Tibial artery (tissue), 4 donors: ENCODE measurements around the gene KLHL8.
A peak's percentile ranks its signal among the peaks of the same experiment; 100 is the strongest.
"Not testable (repeated sequence)": the region's sequence is repeated elsewhere in the genome, so short reads cannot be mapped to it uniquely, and the experiment has no call there.

Experiments used
- DNase-seq, 2 donors: peaks; one replicate each; pipeline ENCODE4 v3.0.0-alpha.2; 2019
- H3K27ac ChIP-seq, 2 donors: fragments of 200-600 bp; sonication (generic) in 1 of 2; 1 replicate in 1 of 2; 2 replicates in 1 of 2; pipeline ENCODE4 v1.5.1; 2018 to 2019; ENCODE audit warnings: mild to moderate bottlenecking in 1 of 2
- H3K27me3 ChIP-seq, 2 donors: fragments of 200-600 bp; sonication (generic) in 1 of 2; one replicate each; pipeline versions ENCODE4 v1.5.1 to v1.6.0; 2016 to 2019
- H3K36me3 ChIP-seq, 3 donors: fragments of 200-600 bp; sonication (generic) in 2 of 3; one replicate each; pipeline ENCODE4 v1.5.1; 2016 to 2019; ENCODE audit warnings: mild to moderate bottlenecking in 2 of 3
- H3K4me1 ChIP-seq, 4 donors: fragments of 200-600 bp; sonication (generic) in 2 of 4; 1 replicate in 3 of 4; 2 replicates in 1 of 4; pipeline ENCODE4 v1.5.1; 2016 to 2019
- H3K4me3 ChIP-seq, 2 donors: fragments of 200-600 bp; sonication (generic) in 1 of 2; 1 replicate in 1 of 2; 2 replicates in 1 of 2; pipeline ENCODE4 v1.5.1; 2018 to 2019; ENCODE audit warnings: mild to moderate bottlenecking in 2 of 2
- H3K9me3 ChIP-seq, 3 donors: fragments of 200-600 bp; sonication (generic) in 1 of 3; one replicate each; pipeline ENCODE4 v1.5.1; 2016 to 2019
- CTCF ChIP-seq, 2 experiments: fragments of 200-600 bp in 1 of 2; fragments of 450-650 bp in 1 of 2; IDR thresholded peaks; one replicate each; pipeline ENCODE4 v1.5.1; 2017 to 2019; ENCODE audit warnings: antibody characterized with exemption in 2 of 2, mild to moderate bottlenecking in 1 of 2, moderate library complexity in 1 of 2
- intact Hi-C: fragments of 100-400 bp; cut with DNase I; formaldehyde crosslinking; loops from one replicate; pipeline ENCODE4 v1.15.0; 2023; ENCODE audit warnings: low total_unique reads

KLHL8 gene

GRCh38 chr4:87150498-87151261, 69.7 kb downstream of the KLHL8 start:
- peaks cover 0 to 5% (median 0%) of the 10 kb centered on the region in 3 donors for H3K36me3 ChIP-seq
- DNase-seq, result peak in 1 of 2 donors; percentile 29
- H3K27ac ChIP-seq, result no peak overlapping the region
- TF ChIP-seq CTCF (IDR thresholded peaks at IDR 0.05), result peak; percentile 89 to 90
- H3K4me3 ChIP-seq, result no peak overlapping the region
- intact Hi-C loops, result loop anchor here (5.0 kb wide), 1 partner anchor 87 kb away; no protein-coding TSS in a partner anchor
- no peaks in the 10 kb centered on the region for H3K9me3 ChIP-seq
- no peaks in the 10 kb centered on the region for H3K27me3 ChIP-seq
- H3K4me1 ChIP-seq, result peaks cover 0 to 5% (median 0%) of the 10 kb centered on the region in 4 donors

GRCh38 chr4:87147116-87147515, 73.3 kb downstream of the KLHL8 start:
- TF ChIP-seq CTCF (IDR thresholded peaks at IDR 0.05), result no peak
- H3K4me1 ChIP-seq, result peaks cover 0 to 5% (median 0%) of the 10 kb centered on the region in 4 donors
- H3K27ac ChIP-seq, result no peak overlapping the region
- H3K27me3 ChIP-seq, result no peaks in the 10 kb centered on the region
- no peak for DNase-seq
- no peaks in the 10 kb centered on the region for H3K9me3 ChIP-seq
- no peak overlapping the region for H3K4me3 ChIP-seq
- peaks cover 6 to 27% (median 27%) of the 10 kb centered on the region in 3 donors for H3K36me3 ChIP-seq
- intact Hi-C loops, result no loop called here

GRCh38 chr4:87145934-87146333, 74.5 kb downstream of the KLHL8 start:
- intact Hi-C loops, H3K4me3 ChIP-seq, H3K9me3 ChIP-seq, H3K27me3 ChIP-seq, H3K27ac ChIP-seq, H3K4me1 ChIP-seq, DNase-seq: not testable (repeated sequence)
- H3K36me3 ChIP-seq, result peaks cover 6 to 39% (median 39%) of the 10 kb centered on the region in 3 donors

GRCh38 chr4:87144356-87144755, 76.1 kb downstream of the KLHL8 start:
- H3K4me1 ChIP-seq, result no peaks in the 10 kb centered on the region
- peaks cover 6 to 49% (median 47%) of the 10 kb centered on the region in 3 donors for H3K36me3 ChIP-seq
- no peak overlapping the region for H3K27ac ChIP-seq
- intact Hi-C loops, result no loop called here
- DNase-seq, result no peak
- H3K4me3 ChIP-seq, result no peak overlapping the region
- H3K27me3 ChIP-seq, result no peaks in the 10 kb centered on the region
- H3K9me3 ChIP-seq, result no peaks in the 10 kb centered on the region
- no peak for TF ChIP-seq CTCF (IDR thresholded peaks at IDR 0.05)

GRCh38 chr4:87141428-87141827, 79.0 kb downstream of the KLHL8 start:
- H3K27ac ChIP-seq, result no peak overlapping the region
- H3K4me3 ChIP-seq, result no peak overlapping the region
- no peaks in the 10 kb centered on the region for H3K4me1 ChIP-seq
- no peak for DNase-seq
- TF ChIP-seq CTCF (IDR thresholded peaks at IDR 0.05), result no peak
- intact Hi-C loops, result no loop called here
- H3K9me3 ChIP-seq, result no peaks in the 10 kb centered on the region
- H3K27me3 ChIP-seq, result no peaks in the 10 kb centered on the region
- peaks cover 30 to 70% (median 63%) of the 10 kb centered on the region in 3 donors for H3K36me3 ChIP-seq

GRCh38 chr4:87134122-87134521, 86.3 kb downstream of the KLHL8 start:
- Histone ChIP-seq H3K4me3 (no peak overlapping the region), H3K4me1 (peaks cover 0 to 7% (median 0%) of the 10 kb centered on the region in 4 donors), H3K27ac (no peak overlapping the region), H3K27me3 (no peaks in the 10 kb centered on the region), H3K36me3 (peaks cover 82 to 94% (median 91%) of the 10 kb centered on the region in 3 donors), H3K9me3 (no peaks in the 10 kb centered on the region)
- no peak for TF ChIP-seq CTCF (IDR thresholded peaks at IDR 0.05)
- DNase-seq, result no peak
- intact Hi-C loops, result no loop called here
